ENCODE measurements around the gene ARMH4.

The ARMH4 gene

DNA sequence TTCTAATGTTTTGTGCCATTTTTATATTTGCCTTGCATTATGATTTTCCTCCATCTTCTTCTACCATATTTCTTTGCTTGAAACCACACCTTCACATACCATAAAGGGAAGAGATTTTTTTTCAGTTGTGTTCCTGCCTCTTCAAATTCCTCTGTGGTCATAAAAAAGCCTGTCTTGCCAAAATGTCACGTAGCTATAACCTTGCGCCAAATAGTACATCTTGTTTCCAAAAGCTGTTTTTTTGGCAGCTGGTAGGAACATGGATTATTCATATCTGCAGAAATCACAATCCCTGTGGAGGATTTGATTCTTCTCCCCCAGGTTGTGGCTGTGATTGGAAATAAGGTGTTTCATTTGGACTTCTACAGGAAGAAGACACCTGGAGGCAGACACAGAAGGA, 152.5 kb downstream of the ARMH4 start:
- ChIA-PET POLR2A (no interaction called here), CTCF (no interaction called here)
- no peak overlapping the region for H3K4me3 ChIP-seq (ENCODE audit: low read depth, low read length)
- DNase-seq (ENCODE audit: low read depth, low spot score): no peak
- no peak for TF ChIP-seq CTCF (IDR thresholded peaks at IDR 0.05; ENCODE audit: insufficient read depth, low read length, missing control alignments)

DNA sequence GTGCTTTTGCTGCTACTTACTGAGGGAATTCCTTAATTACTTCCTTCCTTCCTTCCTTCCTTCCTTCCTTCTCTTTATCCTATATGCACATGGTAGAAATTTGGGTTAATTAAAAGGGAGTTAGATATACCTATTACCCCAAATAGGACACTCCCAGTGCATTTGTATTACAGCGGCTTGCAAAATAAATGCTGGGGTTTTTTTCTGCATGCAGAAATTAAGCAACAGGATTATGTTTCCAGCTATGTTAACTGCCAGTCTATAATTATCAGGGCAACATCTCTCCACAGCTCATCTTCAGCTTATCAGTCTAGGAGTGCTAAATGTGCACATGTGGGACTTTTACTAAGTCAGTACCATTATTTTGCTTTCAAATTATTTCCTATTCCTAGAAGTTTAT, 153.2 kb downstream of the ARMH4 start:
- CTCF ChIA-PET: no interaction called here
- H3K4me3 ChIP-seq (ENCODE audit: low read depth, low read length): no peak overlapping the region
- no peak for TF ChIP-seq CTCF (IDR thresholded peaks at IDR 0.05; ENCODE audit: insufficient read depth, low read length, missing control alignments)
- POLR2A ChIA-PET: no interaction called here
- DNase-seq (ENCODE audit: low read depth, low spot score): no peak

DNA sequence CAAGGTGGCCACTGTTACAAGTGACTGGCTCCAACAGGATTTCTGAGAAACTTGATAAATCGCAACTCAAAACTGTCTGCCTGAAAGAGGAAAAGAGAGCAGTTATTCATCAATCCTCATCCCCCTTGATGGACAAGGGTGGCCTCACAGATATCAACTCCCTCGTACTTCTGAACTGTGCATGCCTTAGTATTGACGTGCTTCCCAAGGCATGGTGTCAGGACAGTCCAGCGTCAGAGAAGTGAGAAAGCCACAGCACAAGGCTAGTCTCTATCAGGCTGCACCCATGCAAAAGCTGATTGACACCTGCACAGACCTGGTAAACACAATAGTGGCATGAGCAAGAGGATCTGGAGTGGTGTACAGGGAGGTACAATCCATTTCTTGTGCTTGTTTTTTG, 160.7 kb downstream of the ARMH4 start:
- no peak overlapping the region for H3K4me3 ChIP-seq (ENCODE audit: low read depth, low read length)
- POLR2A ChIA-PET: no interaction called here
- CTCF ChIA-PET: no interaction called here
- no peak for DNase-seq (ENCODE audit: low read depth, low spot score)
- TF ChIP-seq CTCF (IDR thresholded peaks at IDR 0.05; ENCODE audit: insufficient read depth, low read length, missing control alignments): no peak

DNA sequence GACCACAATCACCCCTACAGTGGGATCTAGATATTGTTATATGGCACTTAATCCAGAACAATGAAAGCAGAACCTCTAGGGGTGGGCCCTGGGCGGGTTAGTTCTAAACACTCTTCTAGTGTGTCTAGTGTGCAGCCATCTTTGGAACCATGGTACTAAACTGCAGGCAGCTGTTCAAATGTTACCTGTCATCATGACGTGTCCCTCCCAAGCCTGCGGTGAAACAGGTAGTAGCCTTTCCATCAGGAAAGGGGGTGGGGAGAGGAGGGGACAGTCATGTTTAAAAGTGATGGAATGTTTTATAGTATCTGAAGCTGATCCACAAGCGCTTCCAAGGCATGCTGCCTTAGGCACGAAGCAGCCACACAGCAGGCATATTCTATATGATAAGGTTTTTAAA, 163.6 kb downstream of the ARMH4 start:
- DNase-seq (ENCODE audit: low read depth, low spot score): no peak
- ChIA-PET POLR2A (no interaction called here), CTCF (no interaction called here)
- TF ChIP-seq CTCF (IDR thresholded peaks at IDR 0.05; ENCODE audit: insufficient read depth, low read length, missing control alignments): no peak
- H3K4me3 ChIP-seq (ENCODE audit: low read depth, low read length): no peak overlapping the region

DNA sequence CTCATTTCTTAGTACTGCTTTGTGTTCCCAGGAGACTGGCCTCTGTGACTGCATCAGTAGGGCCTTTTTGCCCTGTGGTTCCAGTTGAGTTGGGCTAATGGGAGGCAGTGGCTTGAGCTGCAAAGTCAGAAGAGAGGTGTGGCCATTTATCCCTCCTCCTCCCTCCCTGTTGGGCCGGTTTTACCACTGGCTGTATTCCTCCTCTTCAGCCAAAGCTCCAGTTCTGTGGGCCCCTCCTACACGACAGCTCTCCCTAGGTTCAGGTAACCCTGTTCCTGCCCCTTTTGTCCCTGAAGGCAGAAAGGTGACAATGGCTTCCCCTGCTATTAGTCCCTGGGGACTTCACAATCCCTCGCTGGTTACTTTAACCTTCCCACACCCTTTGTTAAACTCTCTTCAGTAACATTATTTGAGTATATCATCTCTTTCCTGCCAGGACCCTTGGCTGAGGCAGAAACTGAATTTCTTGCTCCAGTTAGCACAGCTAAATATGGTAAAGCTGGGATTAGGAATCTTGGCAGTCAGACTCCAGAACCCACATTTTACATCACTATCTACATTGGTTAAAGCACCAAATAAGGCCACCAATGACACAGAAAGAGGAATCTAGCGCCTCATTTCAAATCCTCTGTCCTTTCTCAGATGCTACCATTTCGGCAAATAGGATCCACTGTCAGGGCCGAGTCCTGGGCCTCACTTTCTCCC, 164.3 kb downstream of the ARMH4 start:
- ChIA-PET POLR2A (no interaction called here), CTCF (no interaction called here)
- no peak for DNase-seq (ENCODE audit: low read depth, low spot score)
- H3K4me3 ChIP-seq (ENCODE audit: low read depth, low read length): no peak overlapping the region
- TF ChIP-seq CTCF (IDR thresholded peaks at IDR 0.05; ENCODE audit: insufficient read depth, low read length, missing control alignments): no peak

DNA sequence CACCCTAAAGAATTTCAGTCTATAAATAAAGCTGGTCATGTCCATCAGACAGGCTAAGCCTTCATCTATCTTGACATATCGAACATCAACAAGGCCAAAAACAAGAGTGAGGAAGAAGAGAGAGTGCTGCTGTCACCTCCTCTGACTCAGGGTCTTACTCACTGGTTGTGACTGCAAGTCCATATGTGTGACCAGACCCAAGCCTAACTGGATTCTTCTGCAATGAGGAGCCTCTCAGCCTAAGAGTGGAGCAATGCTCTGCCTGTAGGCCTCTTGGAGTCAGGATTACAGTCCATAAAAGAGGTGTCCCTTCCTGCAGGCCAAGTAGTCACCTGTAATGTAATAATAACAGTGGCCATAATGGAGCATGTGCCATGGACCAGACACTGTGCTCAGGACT, 165.0 kb downstream of the ARMH4 start:
- no peak for TF ChIP-seq CTCF (IDR thresholded peaks at IDR 0.05; ENCODE audit: insufficient read depth, low read length, missing control alignments)
- POLR2A ChIA-PET: no interaction called here
- CTCF ChIA-PET: no interaction called here
- no peak for DNase-seq (ENCODE audit: low read depth, low spot score)
- no peak overlapping the region for H3K4me3 ChIP-seq (ENCODE audit: low read depth, low read length)
